SU-DHL-6 (cell line): ENCODE results near the gene NTRK3.

ENCODE experiments used
- EZH2phosphoT487 ChIP-seq: fragments of 200-600 bp; sonication (generic), shearing (Covaris generic); conservative IDR thresholded peaks from 2 replicates; pipeline ENCODE4 v1.6.1; 2018; ENCODE audit warnings: mild to moderate bottlenecking, antibody characterized with exemption, low read length, moderate library complexity, mixed read lengths
- TF ChIP-seq, protein P1 (sequence below): fragments of 200-600 bp; sonication (generic); IDR thresholded peaks from one replicate; pipeline ENCODE4 v1.5.1; 2017; ENCODE audit warnings: antibody characterized with exemption, mild to moderate bottlenecking, low read length, moderate library complexity; ENCODE audit not compliant: insufficient read depth, poor library complexity, severe bottlenecking

DNA sequence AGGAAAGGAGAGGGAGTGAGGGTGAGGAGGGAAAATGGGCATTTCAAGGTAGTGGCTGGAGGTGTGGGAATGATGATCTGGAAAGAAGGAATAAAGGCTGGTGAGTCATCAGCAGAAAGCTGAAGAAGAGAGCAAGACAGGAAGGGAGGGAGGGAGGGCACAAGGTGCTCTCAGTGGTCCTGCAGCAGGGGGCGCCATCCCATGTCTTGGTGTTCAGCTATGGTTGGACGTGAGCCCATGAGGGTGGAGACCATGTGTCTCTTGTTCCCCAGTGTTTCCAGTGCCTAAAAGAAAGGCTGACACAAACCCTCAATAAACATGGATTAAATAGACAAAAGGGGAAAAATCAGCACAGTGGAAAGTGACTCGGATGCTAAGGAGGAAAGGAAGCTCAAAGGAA, 228.5 kb downstream of the NTRK3 start:
- TF ChIP-seq, protein P1, sequence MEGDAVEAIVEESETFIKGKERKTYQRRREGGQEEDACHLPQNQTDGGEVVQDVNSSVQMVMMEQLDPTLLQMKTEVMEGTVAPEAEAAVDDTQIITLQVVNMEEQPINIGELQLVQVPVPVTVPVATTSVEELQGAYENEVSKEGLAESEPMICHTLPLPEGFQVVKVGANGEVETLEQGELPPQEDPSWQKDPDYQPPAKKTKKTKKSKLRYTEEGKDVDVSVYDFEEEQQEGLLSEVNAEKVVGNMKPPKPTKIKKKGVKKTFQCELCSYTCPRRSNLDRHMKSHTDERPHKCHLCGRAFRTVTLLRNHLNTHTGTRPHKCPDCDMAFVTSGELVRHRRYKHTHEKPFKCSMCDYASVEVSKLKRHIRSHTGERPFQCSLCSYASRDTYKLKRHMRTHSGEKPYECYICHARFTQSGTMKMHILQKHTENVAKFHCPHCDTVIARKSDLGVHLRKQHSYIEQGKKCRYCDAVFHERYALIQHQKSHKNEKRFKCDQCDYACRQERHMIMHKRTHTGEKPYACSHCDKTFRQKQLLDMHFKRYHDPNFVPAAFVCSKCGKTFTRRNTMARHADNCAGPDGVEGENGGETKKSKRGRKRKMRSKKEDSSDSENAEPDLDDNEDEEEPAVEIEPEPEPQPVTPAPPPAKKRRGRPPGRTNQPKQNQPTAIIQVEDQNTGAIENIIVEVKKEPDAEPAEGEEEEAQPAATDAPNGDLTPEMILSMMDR, result no peak
- no peak for TF ChIP-seq EZH2phosphoT487
